Upper lobe of left lung (tissue), 6 donors: ENCODE data around the gene WRNIP1. TPM values are rescaled to one million over a fixed set of nuclear protein-coding genes. Genes with fewer than 3 reads are reported as not detected.
A peak's percentile ranks its signal among the peaks of the same experiment; 100 is the strongest.

Experiments used
- ATAC-seq, 2 donors: fragments of 200-7000 bp; cut with Tn5 transposase; one replicate each; pipeline ENCODE4 v1.9.1; 2022; ENCODE audit warnings: mild to moderate bottlenecking in 2 of 2, moderate library complexity in 2 of 2; ENCODE audit not compliant: low FRiP score in 2 of 2
- DNase-seq, 2 donors: peaks; one replicate each; pipeline ENCODE4 v3.0.0-alpha.2; 2019 to 2020
- H3K27ac ChIP-seq, 4 donors: fragments of 200-600 bp; sonication (generic); one replicate each; pipeline ENCODE4 v1.5.1; 2016 to 2019
- H3K27me3 ChIP-seq, 4 donors: fragments of 200-600 bp; sonication (generic); one replicate each; pipeline ENCODE4 v1.5.1; 2017 to 2019
- H3K36me3 ChIP-seq, 4 donors: fragments of 200-600 bp; sonication (generic); one replicate each; pipeline ENCODE4 v1.5.1; 2016 to 2019
- H3K4me1 ChIP-seq, 4 donors: fragments of 200-600 bp; sonication (generic); one replicate each; pipeline ENCODE4 v1.5.1; 2018 to 2019
- H3K4me3 ChIP-seq, 4 donors: fragments of 200-600 bp; sonication (generic); one replicate each; pipeline ENCODE4 v1.5.1; 2017 to 2019; ENCODE audit warnings: mild to moderate bottlenecking in 2 of 4, moderate library complexity in 1 of 4
- H3K9me3 ChIP-seq, 4 donors: fragments of 200-600 bp; sonication (generic); one replicate each; pipeline ENCODE4 v1.5.1; 2018 to 2019
- EP300 ChIP-seq, 4 donors: sonication (generic); formaldehyde crosslinking; IDR thresholded peaks; one replicate each; pipeline ENCODE4 v1.5.1; 2017; ENCODE audit warnings: antibody characterized with exemption in 4 of 4, control low read depth in 2 of 4
- POLR2A ChIP-seq, 4 donors: fragments of 450-650 bp; IDR thresholded peaks; one replicate each; pipeline ENCODE4 v1.5.1; 2016 to 2017; ENCODE audit warnings: antibody characterized with exemption in 4 of 4, mild to moderate bottlenecking in 2 of 4
- POLR2AphosphoS5 ChIP-seq, 2 donors: sonication (generic); formaldehyde crosslinking; IDR thresholded peaks; one replicate each; pipeline ENCODE4 v1.5.1; 2017; ENCODE audit warnings: antibody characterized with exemption in 2 of 2
- WGBS, 2 donors: methylation state at CpG; one replicate each; pipeline ENCODE4 v1.1.5; 2017 to 2018; 5-methylcytosine and 5-hydroxymethylcytosine counted together
- total RNA-seq, 6 donors: library from RNA; depleted of rRNA in 4 of 6; stranded (reverse); fragments of >200 nt in 4 of 6; gene quantifications; one replicate each; pipeline versions ENCODE4 v1.1.0 to v1.2.1, GENCODE V29; 2016 to 2021
- TF ChIP-seq, protein P1 (sequence below), 6 experiments: fragments of 450-650 bp in 4 of 6; fragments of 200-600 bp in 2 of 6; sonication (generic) in 2 of 6; IDR thresholded peaks; one replicate each; pipeline ENCODE4 v1.5.1; 2016 to 2019; ENCODE audit warnings: antibody characterized with exemption in 6 of 6
- donor health status: DM: no; HTN: no; CAD: no; lungs with moderate emphysema.
- donor health status: DM: no; HTN: yes; CAD: no; lungs with severe emphysema.

WRNIP1 gene
- total RNA-seq, 6 donors from 2014 or later, result 38.7 to 101 (median 59.2) TPM

GRCh38 chr6:2721219-2721618 is 44.0 kb upstream of the WRNIP1 start:
- no peaks in the 10 kb centered on the region for H3K27me3 ChIP-seq
- H3K4me3 ChIP-seq, result no peak overlapping the region
- TF ChIP-seq EP300 (IDR thresholded peaks at IDR 0.05) (no peak), POLR2A (IDR thresholded peaks at IDR 0.05) (no peak), POLR2AphosphoS5 (IDR thresholded peaks at IDR 0.05) (no peak)
- TF ChIP-seq, protein P1, sequence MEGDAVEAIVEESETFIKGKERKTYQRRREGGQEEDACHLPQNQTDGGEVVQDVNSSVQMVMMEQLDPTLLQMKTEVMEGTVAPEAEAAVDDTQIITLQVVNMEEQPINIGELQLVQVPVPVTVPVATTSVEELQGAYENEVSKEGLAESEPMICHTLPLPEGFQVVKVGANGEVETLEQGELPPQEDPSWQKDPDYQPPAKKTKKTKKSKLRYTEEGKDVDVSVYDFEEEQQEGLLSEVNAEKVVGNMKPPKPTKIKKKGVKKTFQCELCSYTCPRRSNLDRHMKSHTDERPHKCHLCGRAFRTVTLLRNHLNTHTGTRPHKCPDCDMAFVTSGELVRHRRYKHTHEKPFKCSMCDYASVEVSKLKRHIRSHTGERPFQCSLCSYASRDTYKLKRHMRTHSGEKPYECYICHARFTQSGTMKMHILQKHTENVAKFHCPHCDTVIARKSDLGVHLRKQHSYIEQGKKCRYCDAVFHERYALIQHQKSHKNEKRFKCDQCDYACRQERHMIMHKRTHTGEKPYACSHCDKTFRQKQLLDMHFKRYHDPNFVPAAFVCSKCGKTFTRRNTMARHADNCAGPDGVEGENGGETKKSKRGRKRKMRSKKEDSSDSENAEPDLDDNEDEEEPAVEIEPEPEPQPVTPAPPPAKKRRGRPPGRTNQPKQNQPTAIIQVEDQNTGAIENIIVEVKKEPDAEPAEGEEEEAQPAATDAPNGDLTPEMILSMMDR (IDR thresholded peaks at IDR 0.05), result no peak
- DNase-seq (no peak), ATAC-seq (no peak)
- no peaks in the 10 kb centered on the region for H3K4me1 ChIP-seq
- no peaks in the 10 kb centered on the region for H3K36me3 ChIP-seq
- no peaks in the 10 kb centered on the region for H3K9me3 ChIP-seq
- no peak overlapping the region for H3K27ac ChIP-seq
- WGBS, 2 donors, result 79 to 94% methylated on average over 3 of the region's 3 CpGs

DNA sequence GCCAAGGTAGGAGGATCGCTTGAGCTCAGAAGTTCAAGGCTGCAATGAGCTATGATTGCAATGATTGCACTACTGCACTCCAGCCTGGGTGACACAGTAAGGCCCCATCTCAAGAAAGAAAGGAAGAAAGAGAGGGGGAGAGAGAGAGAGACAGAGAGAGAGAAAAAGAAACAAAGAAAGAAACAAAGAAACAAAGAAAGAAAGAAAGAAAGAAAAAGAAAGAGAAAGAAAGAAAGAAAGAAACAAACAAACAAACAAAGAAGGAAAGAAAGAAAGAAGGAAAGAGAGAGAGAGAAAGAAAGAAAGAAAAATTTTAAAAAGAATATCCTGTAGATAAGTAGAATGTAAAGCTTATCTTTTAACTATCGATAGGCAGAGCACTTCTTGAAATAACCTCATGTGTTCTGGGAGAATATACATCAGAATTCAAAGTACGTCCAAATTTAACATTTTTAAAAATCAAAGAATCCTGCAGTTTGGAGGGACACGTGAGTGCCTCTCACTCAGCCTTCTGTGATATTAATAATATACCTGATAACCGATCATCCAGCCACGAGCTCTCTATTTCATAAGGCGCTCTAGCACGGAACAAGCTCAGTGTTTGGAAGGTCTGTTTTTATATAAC is 39.7 kb upstream of the WRNIP1 start:
- no peak for TF ChIP-seq POLR2AphosphoS5 (IDR thresholded peaks at IDR 0.05)
- TF ChIP-seq, protein P1 (IDR thresholded peaks at IDR 0.05), result no peak
- TF ChIP-seq POLR2A (IDR thresholded peaks at IDR 0.05), result no peak
- no peak for TF ChIP-seq EP300 (IDR thresholded peaks at IDR 0.05)
- Histone ChIP-seq H3K27me3 (no peaks in the 10 kb centered on the region), H3K4me1 (no peaks in the 10 kb centered on the region), H3K27ac (no peak overlapping the region), H3K9me3 (no peaks in the 10 kb centered on the region), H3K36me3 (no peaks in the 10 kb centered on the region), H3K4me3 (no peak overlapping the region)
- ATAC-seq, result no peak
- 68 to 86% methylated on average over 8 of the region's 8 CpGs for WGBS, 2 donors
- no peak for DNase-seq

DNA sequence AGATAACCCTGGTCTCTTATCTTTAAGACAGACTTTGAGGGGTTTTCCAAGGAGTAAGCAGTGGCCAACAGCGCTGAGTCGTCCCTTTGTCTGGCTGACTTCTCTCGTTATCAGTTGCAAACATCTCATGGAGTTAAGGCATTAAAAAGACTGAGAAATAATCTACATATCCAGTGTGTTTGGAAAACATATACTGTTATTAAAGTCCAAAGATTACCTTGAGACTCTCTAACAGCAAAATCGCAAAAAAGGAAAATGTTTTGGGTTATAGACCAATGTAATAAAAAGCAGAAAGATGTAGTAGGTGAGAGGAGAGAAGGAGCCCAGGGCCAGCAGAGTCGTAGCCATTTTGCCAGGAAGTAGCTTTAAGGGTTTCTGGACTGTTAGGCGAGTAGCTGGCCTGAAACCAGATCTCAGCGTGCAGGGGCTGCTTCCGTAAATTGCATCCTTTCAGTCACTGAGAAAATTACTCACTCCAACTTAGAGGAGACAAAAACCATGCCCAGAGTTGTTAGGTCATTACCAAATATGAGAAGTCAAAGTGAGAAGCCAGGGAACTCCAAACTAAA is 39.1 kb upstream of the WRNIP1 start:
- Histone ChIP-seq H3K27me3 (no peaks in the 10 kb centered on the region), H3K4me3 (no peak overlapping the region), H3K27ac (no peak overlapping the region), H3K9me3 (no peaks in the 10 kb centered on the region), H3K36me3 (no peaks in the 10 kb centered on the region), H3K4me1 (no peaks in the 10 kb centered on the region)
- DNase-seq (peak in 1 of 2 donors; percentile 32), ATAC-seq (peak in 1 of 2 donors; percentile 76)
- TF ChIP-seq, protein P1 (IDR thresholded peaks at IDR 0.05), result no peak
- TF ChIP-seq EP300 (IDR thresholded peaks at IDR 0.05) (no peak), POLR2A (IDR thresholded peaks at IDR 0.05) (no peak), POLR2AphosphoS5 (IDR thresholded peaks at IDR 0.05) (no peak)
- WGBS, 2 donors, result 34 to 46% methylated on average over 8 of the region's 8 CpGs

GRCh38 chr6:2729921-2730320 is 35.3 kb upstream of the WRNIP1 start:
- no peaks in the 10 kb centered on the region for H3K36me3 ChIP-seq
- no peak for DNase-seq
- no peak for ATAC-seq
- H3K4me1 ChIP-seq, result peaks cover 7 to 11% (median 10%) of the 10 kb centered on the region in 4 donors
- no peak overlapping the region for H3K27ac ChIP-seq
- no peak for TF ChIP-seq POLR2AphosphoS5 (IDR thresholded peaks at IDR 0.05)
- TF ChIP-seq, protein P1 (IDR thresholded peaks at IDR 0.05), result no peak
- TF ChIP-seq POLR2A (IDR thresholded peaks at IDR 0.05), result no peak
- TF ChIP-seq EP300 (IDR thresholded peaks at IDR 0.05), result no peak
- no peak overlapping the region for H3K4me3 ChIP-seq
- no peaks in the 10 kb centered on the region for H3K9me3 ChIP-seq
- 92 to 95% methylated on average over 9 to 10 of the region's 10 CpGs for WGBS, 2 donors
- no peaks in the 10 kb centered on the region for H3K27me3 ChIP-seq
